ENCODE data around the gene SCN4A.

Gene SCN4A

DNA sequence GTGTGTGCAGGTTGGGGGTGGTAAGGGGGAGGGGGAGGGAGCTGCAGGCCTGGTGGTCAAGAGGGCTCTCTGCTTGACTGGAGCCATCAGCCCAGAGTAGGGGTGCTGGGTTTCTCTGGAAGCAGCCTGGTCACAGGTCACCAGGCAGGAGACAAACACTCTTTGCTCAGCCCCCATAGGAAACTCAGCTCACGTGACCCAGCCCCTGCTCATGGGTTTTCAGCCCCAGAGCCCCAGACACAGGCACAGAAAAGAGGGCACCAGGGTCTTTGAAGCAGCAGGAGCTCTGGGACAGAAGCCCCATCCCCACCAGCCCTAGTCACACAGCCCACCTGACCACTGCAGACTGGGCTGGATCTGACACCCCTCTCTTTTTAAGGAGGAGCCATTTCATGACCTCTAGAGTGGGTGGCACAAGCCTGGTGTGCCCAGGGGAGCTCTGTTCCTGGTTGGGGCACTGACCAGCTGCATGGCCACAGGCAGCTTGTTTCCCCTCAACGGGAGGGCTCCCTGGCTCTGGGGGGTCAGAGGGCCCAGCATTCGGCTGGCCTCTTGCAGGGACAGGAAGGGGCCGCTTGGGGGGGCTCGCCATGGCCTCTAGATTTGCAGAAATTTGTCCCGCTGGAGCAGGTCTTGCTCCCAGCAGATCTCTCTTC is 26.8 kb downstream of the SCN4A start:
- H3K36me3 Mint-ChIP-seq (ENCODE audit: low read depth), result no peaks in the 10 kb centered on the region
- no peak overlapping the region for H3K27ac Mint-ChIP-seq
- no peaks in the 10 kb centered on the region for H3K27me3 Mint-ChIP-seq
- no peaks in the 10 kb centered on the region for H3K9me3 Mint-ChIP-seq
- peak; percentile 43 for DNase-seq
- H3K4me1 Mint-ChIP-seq (ENCODE audit: low read depth), result peaks cover 16% of the 10 kb centered on the region
- H3K4me3 Mint-ChIP-seq, result no peak overlapping the region

DNA sequence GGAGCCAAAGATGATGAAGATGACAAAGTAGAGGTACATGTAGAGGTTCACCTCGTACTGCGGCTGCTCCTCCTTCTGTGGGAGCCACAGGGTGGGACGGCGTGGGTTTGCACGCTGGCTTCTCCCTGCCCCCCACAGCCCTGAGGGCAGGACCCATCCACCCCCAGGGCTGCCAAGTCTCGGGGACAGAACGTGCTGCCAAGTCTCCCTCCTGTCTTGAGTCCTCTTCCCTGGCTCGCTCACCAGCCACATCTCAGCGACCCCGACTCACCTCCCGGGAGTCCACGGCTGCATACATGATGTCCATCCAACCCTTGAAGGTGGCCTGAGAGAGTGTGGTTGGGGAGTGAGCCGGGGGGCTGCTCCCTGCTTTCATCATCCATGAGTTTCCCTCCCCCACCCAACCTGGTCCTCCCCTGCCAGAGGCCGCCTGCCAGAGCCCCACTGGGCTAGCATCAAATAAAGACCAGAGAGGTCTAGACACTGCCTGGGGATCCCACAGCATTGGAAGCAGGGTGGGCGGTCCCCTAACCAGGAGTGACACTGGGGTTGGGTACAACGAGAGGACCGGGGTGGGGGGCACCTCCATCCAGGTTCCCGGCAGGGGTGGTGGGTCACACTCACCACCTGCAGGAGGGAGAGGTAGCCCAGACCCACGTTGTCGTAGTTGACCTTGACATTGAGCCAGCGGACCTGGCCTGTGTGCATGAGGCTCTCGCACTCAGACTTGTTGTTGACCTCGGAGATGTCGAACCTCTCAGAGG is 27.8 kb downstream of the SCN4A start:
- Mint-ChIP-seq H3K9me3 (no peaks in the 10 kb centered on the region), H3K4me1 (ENCODE audit: low read depth) (peaks cover 16% of the 10 kb centered on the region), H3K27me3 (no peaks in the 10 kb centered on the region), H3K4me3 (no peak overlapping the region), H3K27ac (no peak overlapping the region), H3K36me3 (ENCODE audit: low read depth) (no peaks in the 10 kb centered on the region)
- DNase-seq, result no peak

DNA sequence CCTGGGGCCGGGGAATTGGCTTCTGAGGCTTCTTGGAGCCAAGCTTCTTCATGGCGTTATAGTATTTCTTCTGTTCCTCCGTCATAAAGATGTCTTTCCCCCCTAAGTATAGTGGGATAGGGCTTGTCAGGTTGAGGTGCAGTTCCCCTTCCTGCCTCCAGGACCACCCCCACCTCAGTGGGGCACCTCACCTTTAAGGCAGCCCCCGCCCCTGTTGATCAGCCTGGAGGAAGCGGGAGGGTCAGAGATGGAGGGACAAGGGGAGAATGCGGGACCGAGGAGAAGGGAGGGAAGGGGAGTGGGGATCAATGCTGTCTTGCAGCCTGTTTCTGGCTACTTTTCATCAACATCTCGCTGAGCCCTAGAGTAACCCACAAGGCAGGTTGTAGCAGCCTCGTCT is 29.0 kb downstream of the SCN4A start:
- no peak overlapping the region for H3K4me3 Mint-ChIP-seq

DNA sequence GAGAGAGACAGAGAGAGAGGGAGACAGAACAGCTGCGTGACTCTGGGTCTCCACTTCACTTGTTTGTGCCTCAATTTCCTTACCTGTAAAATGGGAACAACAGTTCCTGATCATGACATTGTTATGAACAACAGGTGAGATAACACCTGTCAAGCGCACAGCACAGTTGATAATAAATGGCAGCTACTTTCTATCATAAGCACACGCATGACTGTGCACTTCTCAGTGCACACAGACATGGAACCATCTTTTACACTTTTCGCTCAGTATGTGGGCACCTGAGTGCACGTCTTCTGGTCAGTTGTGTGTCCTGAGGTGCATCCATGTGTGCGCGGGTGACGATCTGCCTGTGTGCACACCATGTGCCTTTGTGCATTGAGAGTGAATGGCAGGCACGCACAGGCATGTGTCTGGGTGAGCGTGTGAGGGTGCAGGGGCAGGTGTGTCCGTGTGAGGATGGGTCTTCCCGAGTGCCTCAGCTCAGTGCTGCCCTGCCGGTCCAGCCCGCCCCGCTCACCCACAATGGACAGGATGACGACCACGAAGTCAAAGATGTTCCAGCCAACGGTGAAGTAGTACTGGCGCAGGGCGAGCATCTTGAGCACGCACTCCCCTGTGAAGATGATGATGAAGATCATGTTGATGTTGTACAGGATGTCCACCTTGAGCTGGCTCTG is 30.3 kb downstream of the SCN4A start:
- no peaks in the 10 kb centered on the region for H3K27me3 Mint-ChIP-seq
- H3K36me3 Mint-ChIP-seq (ENCODE audit: low read depth), result no peaks in the 10 kb centered on the region
- H3K27ac Mint-ChIP-seq, result no peak overlapping the region
- H3K4me3 Mint-ChIP-seq, result no peak overlapping the region
- no peak for DNase-seq
- no peaks in the 10 kb centered on the region for H3K9me3 Mint-ChIP-seq
- peaks cover 20% of the 10 kb centered on the region for H3K4me1 Mint-ChIP-seq (ENCODE audit: low read depth)

More for the DNA sequence above, 29.0 kb downstream of the SCN4A start:
- no peak overlapping the region for H3K27ac Mint-ChIP-seq
- H3K36me3 Mint-ChIP-seq (ENCODE audit: low read depth), result no peaks in the 10 kb centered on the region
- peaks cover 20% of the 10 kb centered on the region for H3K4me1 Mint-ChIP-seq (ENCODE audit: low read depth)
- no peak for DNase-seq
- H3K27me3 Mint-ChIP-seq, result no peaks in the 10 kb centered on the region
- no peaks in the 10 kb centered on the region for H3K9me3 Mint-ChIP-seq

DNA sequence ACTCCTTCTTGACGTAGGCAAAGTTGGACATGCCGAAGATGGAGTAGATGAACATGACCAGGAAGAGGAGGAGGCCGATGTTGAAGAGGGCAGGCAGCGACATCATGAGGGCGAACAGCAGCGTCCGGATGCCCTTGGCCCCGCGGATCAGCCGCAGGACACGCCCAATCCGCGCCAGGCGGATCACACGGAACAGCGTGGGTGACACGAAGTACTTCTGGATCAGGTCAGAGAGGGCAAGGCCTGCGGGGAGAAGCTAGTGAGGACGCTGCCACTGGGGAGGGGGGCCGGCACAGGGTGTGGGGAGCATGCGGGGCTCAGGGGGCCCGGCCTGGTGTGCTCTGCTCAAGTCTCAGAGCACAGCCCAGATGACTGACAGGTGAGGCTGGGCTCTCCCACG is 31.0 kb downstream of the SCN4A start:
- H3K27me3 Mint-ChIP-seq, result no peaks in the 10 kb centered on the region
- H3K27ac Mint-ChIP-seq, result no peak overlapping the region
- peaks cover 19% of the 10 kb centered on the region for H3K4me1 Mint-ChIP-seq (ENCODE audit: low read depth)
- no peak for DNase-seq
- no peaks in the 10 kb centered on the region for H3K36me3 Mint-ChIP-seq (ENCODE audit: low read depth)
- H3K9me3 Mint-ChIP-seq, result no peaks in the 10 kb centered on the region
- no peak overlapping the region for H3K4me3 Mint-ChIP-seq

DNA sequence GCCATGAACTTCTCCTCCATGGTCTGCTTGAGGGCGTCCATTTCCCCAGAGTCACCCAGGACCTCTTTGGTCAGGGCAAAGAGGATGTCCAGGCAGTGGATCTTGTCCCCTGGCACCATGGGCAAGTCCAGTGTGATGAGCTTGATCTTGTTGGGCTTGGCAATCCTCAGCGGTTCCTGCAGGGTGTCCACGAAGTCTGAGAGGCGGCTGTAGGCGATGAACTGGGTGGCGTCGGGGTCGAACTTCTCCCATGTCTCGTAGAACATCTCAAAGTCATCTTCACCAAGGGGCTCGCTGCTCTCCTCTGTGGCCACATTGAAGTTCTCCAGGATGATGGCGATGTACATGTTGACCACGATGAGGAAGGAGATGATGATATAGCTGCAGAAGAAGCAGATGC is 31.6 kb downstream of the SCN4A start:
- Mint-ChIP-seq H3K9me3 (no peaks in the 10 kb centered on the region), H3K36me3 (ENCODE audit: low read depth) (no peaks in the 10 kb centered on the region), H3K4me1 (ENCODE audit: low read depth) (peaks cover 14% of the 10 kb centered on the region), H3K27ac (no peak overlapping the region), H3K27me3 (no peaks in the 10 kb centered on the region), H3K4me3 (no peak overlapping the region)
- no peak for DNase-seq

DNA sequence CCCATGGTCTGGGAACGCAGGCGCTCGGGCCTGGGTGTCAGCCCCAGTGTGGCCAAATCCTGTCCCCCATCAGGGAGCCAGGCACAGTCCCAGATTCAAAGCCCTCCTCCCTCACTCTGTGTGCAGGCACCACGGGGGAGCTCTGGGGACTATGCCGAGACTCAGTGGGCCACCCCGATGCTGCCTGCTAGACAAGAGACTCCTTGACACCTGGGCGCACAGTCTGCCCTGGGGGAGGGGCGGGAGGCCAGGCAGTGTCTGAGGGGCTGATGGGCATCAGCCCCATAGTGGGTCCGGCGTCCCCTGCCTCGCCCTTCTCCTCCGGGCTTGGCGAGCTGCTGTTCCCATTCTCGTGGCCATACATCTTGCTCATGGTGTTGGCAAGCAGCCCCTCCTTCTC is 32.1 kb downstream of the SCN4A start:
- Mint-ChIP-seq H3K27me3 (no peaks in the 10 kb centered on the region), H3K36me3 (ENCODE audit: low read depth) (no peaks in the 10 kb centered on the region), H3K4me1 (ENCODE audit: low read depth) (peaks cover 8% of the 10 kb centered on the region), H3K27ac (no peak overlapping the region), H3K4me3 (no peak overlapping the region), H3K9me3 (no peaks in the 10 kb centered on the region)
- DNase-seq, result no peak

DNA sequence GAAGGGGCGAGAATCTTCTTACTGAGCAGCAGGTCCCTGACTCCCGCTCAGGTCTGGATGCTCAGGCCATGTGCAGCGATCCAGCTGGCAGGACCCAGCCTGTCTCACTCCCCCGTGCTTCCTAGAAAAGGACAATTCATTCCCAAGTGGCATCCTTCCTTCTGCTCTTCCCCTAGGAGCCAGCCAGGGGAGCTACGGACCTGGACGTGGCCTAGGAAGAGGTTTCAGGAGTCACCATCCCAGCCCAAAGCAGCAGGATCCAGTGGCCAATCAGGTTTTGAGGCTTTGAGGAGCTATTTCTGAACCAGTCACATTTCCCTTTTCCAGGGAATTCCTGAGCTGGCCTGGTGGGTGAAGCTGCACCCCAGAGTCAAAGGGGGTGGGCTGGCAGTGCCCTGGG is 32.8 kb downstream of the SCN4A start:
- Mint-ChIP-seq H3K4me3 (no peak overlapping the region), H3K27ac (no peak overlapping the region), H3K9me3 (no peaks in the 10 kb centered on the region), H3K27me3 (no peaks in the 10 kb centered on the region), H3K36me3 (ENCODE audit: low read depth) (no peaks in the 10 kb centered on the region), H3K4me1 (ENCODE audit: low read depth) (peaks cover 4% of the 10 kb centered on the region)
- no peak for DNase-seq

DNA sequence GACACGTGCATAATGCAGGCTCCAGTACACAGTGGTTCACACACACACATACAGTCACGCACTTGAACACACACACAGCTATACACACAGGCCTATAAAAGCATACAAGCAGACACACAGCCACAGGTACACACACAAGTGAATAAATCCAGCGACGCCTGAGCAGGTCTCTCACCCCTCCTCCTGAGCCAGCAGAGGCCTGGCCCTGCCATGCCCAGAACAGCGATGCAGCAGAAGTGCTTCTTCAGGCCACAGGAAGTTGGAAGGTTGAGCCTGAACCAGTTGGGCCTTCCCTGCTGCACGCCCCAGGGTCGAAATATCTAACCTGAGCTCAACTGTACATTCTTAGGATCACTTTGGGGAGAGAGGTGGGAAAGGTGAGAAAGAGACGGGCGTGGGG is 33.3 kb downstream of the SCN4A start:
- Mint-ChIP-seq H3K36me3 (ENCODE audit: low read depth) (no peaks in the 10 kb centered on the region), H3K9me3 (no peaks in the 10 kb centered on the region), H3K27ac (no peak overlapping the region), H3K4me3 (no peak overlapping the region), H3K4me1 (ENCODE audit: low read depth) (peaks cover 4% of the 10 kb centered on the region), H3K27me3 (no peaks in the 10 kb centered on the region)
- no peak for DNase-seq

DNA sequence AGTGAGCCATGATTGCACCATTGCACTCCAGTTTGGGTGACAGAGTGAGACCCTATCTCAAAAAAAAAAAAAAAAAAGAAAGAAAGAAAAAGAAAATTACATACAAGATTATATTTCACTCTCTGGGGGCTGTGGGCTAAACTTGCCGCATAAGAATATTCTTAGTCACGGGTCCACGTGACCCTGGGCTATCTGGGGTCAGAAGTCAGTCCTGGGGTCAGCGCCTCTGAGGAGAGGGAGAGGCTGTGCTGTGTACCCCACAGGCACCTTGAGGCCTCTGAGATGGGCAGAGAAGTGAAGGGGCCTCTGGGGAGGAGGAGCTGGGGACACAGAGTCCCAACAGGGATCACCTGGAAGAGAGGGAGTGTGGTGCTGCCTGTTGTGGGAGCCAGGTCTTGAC is 34.8 kb downstream of the SCN4A start:
- Mint-ChIP-seq H3K36me3 (ENCODE audit: low read depth) (no peaks in the 10 kb centered on the region), H3K27ac (no peak overlapping the region), H3K4me1 (ENCODE audit: low read depth) (peaks cover 8% of the 10 kb centered on the region), H3K27me3 (no peaks in the 10 kb centered on the region), H3K9me3 (no peaks in the 10 kb centered on the region), H3K4me3 (no peak overlapping the region)
- DNase-seq, result no peak

DNA sequence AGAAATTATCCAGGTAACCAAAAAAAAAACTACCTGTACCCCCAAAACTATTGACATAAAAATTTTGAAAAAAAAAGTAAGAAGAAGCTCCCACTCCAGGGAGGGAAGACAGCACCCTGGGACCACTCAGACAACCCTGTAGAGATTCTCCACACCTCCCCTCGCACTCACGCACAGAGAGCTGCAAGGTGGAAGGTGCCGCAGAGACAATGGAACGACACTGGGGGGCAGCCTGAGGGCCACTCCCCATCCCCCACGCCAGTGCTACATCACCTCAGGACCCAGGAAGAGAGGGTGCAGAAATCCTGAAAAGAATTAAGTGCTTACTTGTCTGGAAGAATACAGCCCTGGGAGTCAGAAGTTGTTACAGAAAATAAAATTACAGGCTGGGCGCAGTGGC is 35.4 kb downstream of the SCN4A start:
- H3K27me3 Mint-ChIP-seq, result no peaks in the 10 kb centered on the region
- no peaks in the 10 kb centered on the region for H3K36me3 Mint-ChIP-seq (ENCODE audit: low read depth)
- peaks cover 14% of the 10 kb centered on the region for H3K4me1 Mint-ChIP-seq (ENCODE audit: low read depth)
- no peak for DNase-seq
- no peaks in the 10 kb centered on the region for H3K9me3 Mint-ChIP-seq
- H3K4me3 Mint-ChIP-seq, result no peak overlapping the region
- H3K27ac Mint-ChIP-seq, result no peak overlapping the region

DNA sequence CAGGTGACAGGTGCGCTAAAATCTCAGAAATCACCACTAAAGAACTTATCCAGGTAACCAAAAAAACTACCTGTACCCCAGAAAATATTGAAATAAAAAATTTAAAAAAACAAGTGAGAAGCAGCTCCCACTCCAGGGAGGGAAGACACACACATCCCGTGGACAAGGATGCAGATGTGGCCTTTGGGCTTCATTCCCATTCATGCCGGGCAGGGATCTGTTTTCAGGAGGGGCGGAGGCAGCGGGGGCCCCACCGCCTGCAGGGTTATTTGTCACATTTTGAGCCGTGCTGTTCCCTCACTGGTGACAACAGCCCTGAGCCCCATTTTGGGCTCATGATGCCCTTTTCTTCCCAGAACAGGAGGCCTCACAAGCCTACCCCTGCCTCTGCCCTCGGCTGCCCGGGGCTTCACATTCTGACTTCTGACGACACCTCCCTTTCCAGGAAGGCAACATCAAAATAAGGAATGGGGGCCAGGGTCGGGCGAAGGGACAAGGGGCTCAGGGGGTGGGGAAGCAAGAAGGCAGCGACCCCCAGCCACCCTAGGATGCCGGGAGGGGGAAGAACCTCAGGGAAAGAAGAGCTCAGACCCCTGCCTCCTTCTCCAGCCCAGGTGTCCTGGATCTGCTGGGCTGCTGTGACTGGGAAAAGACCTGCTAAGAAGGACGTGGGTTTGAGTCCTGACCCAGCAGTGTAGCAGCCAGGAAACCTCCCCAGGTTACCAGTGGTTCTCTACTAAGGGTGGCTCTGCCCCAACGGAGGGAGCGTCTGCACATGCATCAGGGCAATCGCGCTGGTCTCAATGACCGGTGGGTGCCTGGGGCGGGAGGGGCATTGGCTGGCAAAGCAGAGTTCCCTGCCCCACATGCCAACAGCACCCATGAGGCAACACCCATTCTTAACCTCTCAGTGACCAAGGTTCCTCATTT is 38.3 kb downstream of the SCN4A start:
- H3K4me1 Mint-ChIP-seq (ENCODE audit: low read depth), result peaks cover 32% of the 10 kb centered on the region
- no peaks in the 10 kb centered on the region for H3K27me3 Mint-ChIP-seq
- no peak overlapping the region for H3K4me3 Mint-ChIP-seq
- peaks cover 8% of the 10 kb centered on the region for H3K36me3 Mint-ChIP-seq (ENCODE audit: low read depth)
- DNase-seq, result no peak
- no peak overlapping the region for H3K27ac Mint-ChIP-seq
- H3K9me3 Mint-ChIP-seq, result no peaks in the 10 kb centered on the region

DNA sequence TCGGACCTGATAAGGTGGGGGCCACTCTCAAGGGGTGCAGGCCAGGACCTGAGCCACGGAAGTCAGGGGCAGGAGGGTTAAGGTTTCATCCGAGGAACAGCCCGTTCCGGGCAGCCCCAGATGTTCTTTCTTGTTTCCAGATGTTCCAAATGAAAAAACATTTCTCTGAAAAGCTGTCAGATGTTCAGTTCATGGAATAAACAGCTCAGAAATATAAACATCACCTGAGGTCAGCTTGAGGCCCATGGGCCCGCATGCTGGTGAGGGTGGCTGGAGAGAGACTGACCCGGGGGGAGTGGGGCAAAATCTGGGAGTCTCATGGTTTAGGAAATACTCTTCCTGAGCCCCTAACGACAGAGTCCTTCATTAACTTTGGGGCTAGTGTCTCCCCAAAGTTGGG is 39.1 kb downstream of the SCN4A start:
- Mint-ChIP-seq H3K4me1 (ENCODE audit: low read depth) (peaks cover 28% of the 10 kb centered on the region), H3K4me3 (no peak overlapping the region), H3K36me3 (ENCODE audit: low read depth) (peaks cover 12% of the 10 kb centered on the region), H3K9me3 (no peaks in the 10 kb centered on the region), H3K27me3 (no peaks in the 10 kb centered on the region), H3K27ac (no peak overlapping the region)
- DNase-seq, result no peak

DNA sequence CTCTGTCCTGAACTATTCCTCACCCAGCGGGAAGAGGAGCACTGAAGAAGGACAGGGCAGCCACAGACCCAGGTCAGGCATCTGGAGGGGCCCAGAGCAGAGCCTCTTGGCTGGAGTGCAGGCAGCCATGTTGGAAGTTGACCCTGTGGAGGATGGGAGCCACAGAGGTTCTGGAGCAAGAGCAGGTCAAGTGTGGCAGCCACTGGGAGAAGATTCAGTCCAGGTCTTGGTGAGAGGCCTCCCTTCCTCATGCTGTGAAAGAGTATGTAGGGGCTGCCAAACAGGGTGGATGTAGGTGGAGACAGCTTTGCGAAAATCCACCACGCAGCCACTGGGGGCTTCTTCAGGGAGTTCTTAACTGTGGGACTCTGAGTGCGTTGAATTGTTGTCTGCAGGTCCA is 40.0 kb downstream of the SCN4A start:
- Mint-ChIP-seq H3K4me3 (peak overlapping the region; percentile 90), H3K9me3 (no peaks in the 10 kb centered on the region), H3K4me1 (ENCODE audit: low read depth) (peaks cover 28% of the 10 kb centered on the region), H3K27ac (peak overlapping the region; percentile 95), H3K36me3 (ENCODE audit: low read depth) (peaks cover 12% of the 10 kb centered on the region), H3K27me3 (no peaks in the 10 kb centered on the region)
- no peak for DNase-seq
